K562 (cell line): ENCODE results near the gene CDC45. TPM values are rescaled to one million over a fixed set of nuclear protein-coding genes. Genes with fewer than 3 reads are reported as not detected.
A peak's percentile ranks its signal among the peaks of the same experiment; 100 is the strongest.

Experiments used
- CCAR2 ChIP-seq: fragments of 200-400 bp; formaldehyde crosslinking; IDR thresholded peaks from 2 replicates; pipeline ENCODE4 v1.6.1; 2017; ENCODE audit warnings: mild to moderate bottlenecking, low read depth, low read length
- DIDO1 ChIP-seq: fragments of 450-650 bp; IDR thresholded peaks from 2 replicates; pipeline ENCODE4 v1.6.1; 2016; ENCODE audit warnings: low read depth, missing biosample characterization, missing genetic modification characterization
- NFIC ChIP-seq: fragments of 450-650 bp; IDR thresholded peaks from 2 replicates; pipeline ENCODE4 v1.6.1; 2017; ENCODE audit warnings: mild to moderate bottlenecking, inconsistent platforms
- PML ChIP-seq: IDR thresholded peaks from 2 replicates; pipeline ENCODE4 v1.6.1; 2012; ENCODE audit warnings: low read length, inconsistent platforms
- POLR2H ChIP-seq: IDR thresholded peaks from 2 replicates; pipeline ENCODE4 v1.6.1; 2016; ENCODE audit warnings: missing genetic modification characterization, low read depth, mild to moderate bottlenecking, control low read depth, missing compliant biosample characterization, moderate library complexity
- SIN3A ChIP-seq, 2 experiments: fragments of 150-350 bp in 1 of 2; IDR thresholded peaks; 2 replicates each; pipeline ENCODE4 v1.6.1; 2011 to 2016; ENCODE audit warnings: borderline replicate concordance in 2 of 2, low read depth in 2 of 2, low read length in 2 of 2, mild to moderate bottlenecking in 2 of 2, moderate library complexity in 2 of 2; ENCODE audit not compliant: control insufficient read depth in 1 of 2
- SP1 ChIP-seq: sonication (generic); formaldehyde crosslinking; IDR thresholded peaks from 2 replicates; pipeline ENCODE4 v1.8.1; 2022; ENCODE audit warnings: mild to moderate bottlenecking, missing genetic modification reagents
- SP2 ChIP-seq: IDR thresholded peaks from 2 replicates; pipeline ENCODE4 v1.6.1; 2011; ENCODE audit warnings: mild to moderate bottlenecking, low read depth, low read length, moderate library complexity; ENCODE audit not compliant: poor library complexity, severe bottlenecking; ENCODE audit errors: extremely low read depth
- SRSF3 ChIP-seq: fragments of 200-400 bp; formaldehyde crosslinking; IDR thresholded peaks from 2 replicates; pipeline ENCODE4 v1.6.1; 2016; ENCODE audit warnings: mild to moderate bottlenecking, low read length, moderate library complexity; ENCODE audit not compliant: insufficient read depth
- YY1 ChIP-seq, 3 experiments: IDR thresholded peaks; 2 replicates each; pipeline ENCODE4 v1.6.1; 2011; ENCODE audit warnings: low read length in 2 of 3, mild to moderate bottlenecking in 2 of 3, moderate library complexity in 2 of 3, borderline replicate concordance in 1 of 3, control low read depth in 1 of 3, low read depth in 1 of 3; ENCODE audit not compliant: insufficient read depth in 3 of 3, insufficient replicate concordance in 2 of 3, control insufficient read depth in 1 of 3, insufficient read length in 1 of 3; ENCODE audit errors: extremely low read depth in 1 of 3
- ZNF253 ChIP-seq: fragments of 250-450 bp; sonication (Bioruptor Pico); conservative IDR thresholded peaks from 2 replicates; pipeline ENCODE4 v1.6.1; 2021; ENCODE audit warnings: mild to moderate bottlenecking
- ZNF75A ChIP-seq: fragments of 450-650 bp; formaldehyde crosslinking; IDR thresholded peaks from 2 replicates; pipeline ENCODE4 v1.4.0; 2020; ENCODE audit warnings: mild to moderate bottlenecking
- polyA plus RNA-seq, 8 experiments: library from polyadenylated mRNA; depleted of rRNA in 4 of 8; stranded (reverse) in 5 of 8; unstranded in 3 of 8; fragments of >200 nt; fragmentation: Nextera tagmentation in 2 of 8; fragmentation: Illumina TruSeq in 1 of 8; extraction: Ambion mirVana in 2 of 8; extraction: Trizol in 1 of 8; gene quantifications; 2 replicates each; pipeline versions ENCODE4 v1.2.1 to v1.2.3, GENCODE V29; 2011 to 2014; ENCODE audit warnings: inconsistent platforms in 1 of 8, missing spikeins in 1 of 8
- total RNA-seq, 7 experiments: library from RNA; depleted of rRNA in 6 of 7; stranded (reverse); fragments of >200 nt in 6 of 7; fragmentation: Illumina TruSeq in 2 of 7; extraction: Trizol in 2 of 7; gene quantifications; 2 replicates each; pipeline versions ENCODE4 v1.2.1 to v1.2.3, GENCODE V29; 2011 to 2021; ENCODE audit warnings: low replicate concordance in 1 of 7
- TF ChIP-seq, protein P1 (sequence below): fragments of 200-600 bp; sonication (generic); IDR thresholded peaks from one replicate; pipeline ENCODE4 v1.6.1; 2012; ENCODE audit warnings: mild to moderate bottlenecking, low read depth, low read length, inconsistent platforms
- TF ChIP-seq, protein P2 (sequence below): fragments of 250-450 bp; sonication (Bioruptor Pico); IDR thresholded peaks from 2 replicates; pipeline ENCODE4 v1.8.0; 2021; ENCODE audit warnings: moderate library complexity, mild to moderate bottlenecking, inconsistent platforms

Gene CDC45
- total and polyA plus RNA-seq, 9 of the 15 experiments (the other 6 are each of a cell fraction or from before 2014, with no cell fraction given) = 251 to 580 (median 410) TPM

DNA sequence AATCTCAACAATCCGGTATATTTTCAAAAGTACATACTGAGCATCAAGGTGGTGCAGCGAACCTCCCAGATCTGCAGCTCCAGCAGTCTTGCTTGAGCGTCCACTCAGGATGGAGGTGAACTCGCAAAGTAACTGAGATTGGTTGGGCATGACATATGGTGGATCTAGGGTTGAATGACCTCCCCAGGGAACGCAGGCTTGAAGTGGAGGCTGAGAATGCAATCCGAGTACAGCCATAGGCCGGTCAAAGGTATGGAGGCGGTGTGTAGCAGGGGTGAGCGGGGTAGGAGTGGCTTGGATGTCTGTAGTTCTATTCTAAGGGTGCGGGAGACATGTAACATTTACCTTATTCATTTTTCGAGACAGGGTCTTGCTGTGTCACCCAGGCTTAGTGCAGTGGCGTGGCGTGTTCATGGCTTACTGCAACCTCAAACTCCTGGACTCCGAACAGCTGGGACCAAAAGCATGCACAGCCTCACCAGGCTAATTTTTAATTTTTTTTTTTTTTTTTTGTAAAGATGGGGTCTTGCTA, 31.6 kb upstream of the CDC45 start (continued):
- TF ChIP-seq, protein P1, sequence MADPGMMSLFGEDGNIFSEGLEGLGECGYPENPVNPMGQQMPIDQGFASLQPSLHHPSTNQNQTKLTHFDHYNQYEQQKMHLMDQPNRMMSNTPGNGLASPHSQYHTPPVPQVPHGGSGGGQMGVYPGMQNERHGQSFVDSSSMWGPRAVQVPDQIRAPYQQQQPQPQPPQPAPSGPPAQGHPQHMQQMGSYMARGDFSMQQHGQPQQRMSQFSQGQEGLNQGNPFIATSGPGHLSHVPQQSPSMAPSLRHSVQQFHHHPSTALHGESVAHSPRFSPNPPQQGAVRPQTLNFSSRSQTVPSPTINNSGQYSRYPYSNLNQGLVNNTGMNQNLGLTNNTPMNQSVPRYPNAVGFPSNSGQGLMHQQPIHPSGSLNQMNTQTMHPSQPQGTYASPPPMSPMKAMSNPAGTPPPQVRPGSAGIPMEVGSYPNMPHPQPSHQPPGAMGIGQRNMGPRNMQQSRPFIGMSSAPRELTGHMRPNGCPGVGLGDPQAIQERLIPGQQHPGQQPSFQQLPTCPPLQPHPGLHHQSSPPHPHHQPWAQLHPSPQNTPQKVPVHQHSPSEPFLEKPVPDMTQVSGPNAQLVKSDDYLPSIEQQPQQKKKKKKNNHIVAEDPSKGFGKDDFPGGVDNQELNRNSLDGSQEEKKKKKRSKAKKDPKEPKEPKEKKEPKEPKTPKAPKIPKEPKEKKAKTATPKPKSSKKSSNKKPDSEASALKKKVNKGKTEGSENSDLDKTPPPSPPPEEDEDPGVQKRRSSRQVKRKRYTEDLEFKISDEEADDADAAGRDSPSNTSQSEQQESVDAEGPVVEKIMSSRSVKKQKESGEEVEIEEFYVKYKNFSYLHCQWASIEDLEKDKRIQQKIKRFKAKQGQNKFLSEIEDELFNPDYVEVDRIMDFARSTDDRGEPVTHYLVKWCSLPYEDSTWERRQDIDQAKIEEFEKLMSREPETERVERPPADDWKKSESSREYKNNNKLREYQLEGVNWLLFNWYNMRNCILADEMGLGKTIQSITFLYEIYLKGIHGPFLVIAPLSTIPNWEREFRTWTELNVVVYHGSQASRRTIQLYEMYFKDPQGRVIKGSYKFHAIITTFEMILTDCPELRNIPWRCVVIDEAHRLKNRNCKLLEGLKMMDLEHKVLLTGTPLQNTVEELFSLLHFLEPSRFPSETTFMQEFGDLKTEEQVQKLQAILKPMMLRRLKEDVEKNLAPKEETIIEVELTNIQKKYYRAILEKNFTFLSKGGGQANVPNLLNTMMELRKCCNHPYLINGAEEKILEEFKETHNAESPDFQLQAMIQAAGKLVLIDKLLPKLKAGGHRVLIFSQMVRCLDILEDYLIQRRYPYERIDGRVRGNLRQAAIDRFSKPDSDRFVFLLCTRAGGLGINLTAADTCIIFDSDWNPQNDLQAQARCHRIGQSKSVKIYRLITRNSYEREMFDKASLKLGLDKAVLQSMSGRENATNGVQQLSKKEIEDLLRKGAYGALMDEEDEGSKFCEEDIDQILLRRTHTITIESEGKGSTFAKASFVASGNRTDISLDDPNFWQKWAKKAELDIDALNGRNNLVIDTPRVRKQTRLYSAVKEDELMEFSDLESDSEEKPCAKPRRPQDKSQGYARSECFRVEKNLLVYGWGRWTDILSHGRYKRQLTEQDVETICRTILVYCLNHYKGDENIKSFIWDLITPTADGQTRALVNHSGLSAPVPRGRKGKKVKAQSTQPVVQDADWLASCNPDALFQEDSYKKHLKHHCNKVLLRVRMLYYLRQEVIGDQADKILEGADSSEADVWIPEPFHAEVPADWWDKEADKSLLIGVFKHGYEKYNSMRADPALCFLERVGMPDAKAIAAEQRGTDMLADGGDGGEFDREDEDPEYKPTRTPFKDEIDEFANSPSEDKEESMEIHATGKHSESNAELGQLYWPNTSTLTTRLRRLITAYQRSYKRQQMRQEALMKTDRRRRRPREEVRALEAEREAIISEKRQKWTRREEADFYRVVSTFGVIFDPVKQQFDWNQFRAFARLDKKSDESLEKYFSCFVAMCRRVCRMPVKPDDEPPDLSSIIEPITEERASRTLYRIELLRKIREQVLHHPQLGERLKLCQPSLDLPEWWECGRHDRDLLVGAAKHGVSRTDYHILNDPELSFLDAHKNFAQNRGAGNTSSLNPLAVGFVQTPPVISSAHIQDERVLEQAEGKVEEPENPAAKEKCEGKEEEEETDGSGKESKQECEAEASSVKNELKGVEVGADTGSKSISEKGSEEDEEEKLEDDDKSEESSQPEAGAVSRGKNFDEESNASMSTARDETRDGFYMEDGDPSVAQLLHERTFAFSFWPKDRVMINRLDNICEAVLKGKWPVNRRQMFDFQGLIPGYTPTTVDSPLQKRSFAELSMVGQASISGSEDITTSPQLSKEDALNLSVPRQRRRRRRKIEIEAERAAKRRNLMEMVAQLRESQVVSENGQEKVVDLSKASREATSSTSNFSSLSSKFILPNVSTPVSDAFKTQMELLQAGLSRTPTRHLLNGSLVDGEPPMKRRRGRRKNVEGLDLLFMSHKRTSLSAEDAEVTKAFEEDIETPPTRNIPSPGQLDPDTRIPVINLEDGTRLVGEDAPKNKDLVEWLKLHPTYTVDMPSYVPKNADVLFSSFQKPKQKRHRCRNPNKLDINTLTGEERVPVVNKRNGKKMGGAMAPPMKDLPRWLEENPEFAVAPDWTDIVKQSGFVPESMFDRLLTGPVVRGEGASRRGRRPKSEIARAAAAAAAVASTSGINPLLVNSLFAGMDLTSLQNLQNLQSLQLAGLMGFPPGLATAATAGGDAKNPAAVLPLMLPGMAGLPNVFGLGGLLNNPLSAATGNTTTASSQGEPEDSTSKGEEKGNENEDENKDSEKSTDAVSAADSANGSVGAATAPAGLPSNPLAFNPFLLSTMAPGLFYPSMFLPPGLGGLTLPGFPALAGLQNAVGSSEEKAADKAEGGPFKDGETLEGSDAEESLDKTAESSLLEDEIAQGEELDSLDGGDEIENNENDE = peak; percentile 59
- TF ChIP-seq ZNF253 (CRISPR knock-in tag) = 0 out of 2 replicates have a peak, but pooled peaks have one; percentile 3
- TF ChIP-seq, protein P2, sequence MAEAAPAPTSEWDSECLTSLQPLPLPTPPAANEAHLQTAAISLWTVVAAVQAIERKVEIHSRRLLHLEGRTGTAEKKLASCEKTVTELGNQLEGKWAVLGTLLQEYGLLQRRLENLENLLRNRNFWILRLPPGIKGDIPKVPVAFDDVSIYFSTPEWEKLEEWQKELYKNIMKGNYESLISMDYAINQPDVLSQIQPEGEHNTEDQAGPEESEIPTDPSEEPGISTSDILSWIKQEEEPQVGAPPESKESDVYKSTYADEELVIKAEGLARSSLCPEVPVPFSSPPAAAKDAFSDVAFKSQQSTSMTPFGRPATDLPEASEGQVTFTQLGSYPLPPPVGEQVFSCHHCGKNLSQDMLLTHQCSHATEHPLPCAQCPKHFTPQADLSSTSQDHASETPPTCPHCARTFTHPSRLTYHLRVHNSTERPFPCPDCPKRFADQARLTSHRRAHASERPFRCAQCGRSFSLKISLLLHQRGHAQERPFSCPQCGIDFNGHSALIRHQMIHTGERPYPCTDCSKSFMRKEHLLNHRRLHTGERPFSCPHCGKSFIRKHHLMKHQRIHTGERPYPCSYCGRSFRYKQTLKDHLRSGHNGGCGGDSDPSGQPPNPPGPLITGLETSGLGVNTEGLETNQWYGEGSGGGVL (CRISPR knock-in tag) = no peak
- no peak for TF ChIP-seq ZNF75A (CRISPR knock-in tag)
- no peak for TF ChIP-seq NFIC
- TF ChIP-seq DIDO1 = no peak
- no peak for TF ChIP-seq PML
- TF ChIP-seq SIN3A (IDR thresholded peaks at IDR 0.05; ENCODE audit: borderline replicate concordance in 2 of 2, control insufficient read depth in 1 of 2, low read depth in 2 of 2, low read length in 2 of 2) = peak in 1 of 2 experiments; percentile 24; a peak in 1 of 4 replicates
- no peak for TF ChIP-seq YY1 (IDR thresholded peaks at IDR 0.05; ENCODE audit: borderline replicate concordance in 1 of 3, control insufficient read depth in 1 of 3, extremely low read depth in 1 of 3, insufficient read depth in 3 of 3, insufficient read length in 1 of 3, insufficient replicate concordance in 2 of 3, low read depth in 1 of 3, low read length in 2 of 3)
- TF ChIP-seq CCAR2 = no peak
- TF ChIP-seq POLR2H = no peak
- TF ChIP-seq SP1 = no peak
- no peak for TF ChIP-seq SRSF3
- peak; percentile 1 for TF ChIP-seq SP2
